Stimulated activated CD4-positive, alpha-beta T cell treated with anti-CD3 and anti-CD28 coated beads, Interleukin-1b, Interleukin-23, amount 100 ng/mL, for 24 hours (primary cell): ENCODE data around the gene CAPZA3.
"Not testable (repeated sequence)": the region's sequence is repeated elsewhere in the genome, so short reads cannot be mapped to it uniquely, and the experiment has no call there.

Experiments used
- DNase-seq, 4 experiments: peaks; one replicate each; pipeline ENCODE4 v3.0.0-alpha.2; 2020; ENCODE audit warnings: low read depth in 4 of 4, low spot score in 1 of 4

CAPZA3 gene

GRCh38 chr12:18753481-18754123 lies 15.7 kb downstream of the CAPZA3 start:
- DNase-seq, result no peak

GRCh38 chr12:18754124-18754707 lies 16.3 kb downstream of the CAPZA3 start:
- no peak for DNase-seq

DNA sequence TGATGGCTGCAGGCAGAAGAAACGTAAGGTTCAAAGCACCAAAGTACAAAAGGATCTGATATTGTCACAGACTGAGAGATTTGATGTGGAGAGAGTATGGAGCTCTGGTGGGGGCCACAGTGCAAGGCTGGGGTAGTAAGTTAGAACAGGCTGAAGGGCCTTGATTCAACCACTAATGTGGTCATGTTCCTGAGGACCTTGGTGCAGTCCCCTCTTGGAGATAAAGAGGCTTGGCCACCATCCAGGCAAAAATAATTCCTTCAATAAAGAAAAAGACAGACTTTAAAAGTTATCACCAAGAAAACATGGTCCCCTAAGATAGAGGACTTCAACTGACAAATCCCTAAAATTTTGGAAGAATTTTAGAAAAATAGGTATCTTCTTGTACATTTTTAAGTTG lies 17.4 kb downstream of the CAPZA3 start:
- no peak for DNase-seq

DNA sequence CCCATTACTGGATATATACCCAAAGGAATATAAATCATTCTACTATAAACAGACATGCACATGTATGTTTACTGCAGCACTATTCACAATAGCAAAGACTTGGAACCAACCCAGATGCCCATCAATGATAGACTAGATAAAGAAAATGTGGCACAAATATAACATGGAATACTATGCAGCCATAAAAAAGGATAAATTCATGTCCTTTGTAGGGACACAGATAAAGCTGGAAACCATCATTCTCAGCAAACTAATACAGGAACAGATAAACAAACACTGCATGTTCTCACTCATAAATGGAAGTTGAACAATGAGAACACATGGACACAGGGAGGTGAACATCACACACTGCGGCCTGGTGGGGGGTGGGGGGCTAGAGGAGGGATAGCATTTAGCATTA lies 28.6 kb downstream of the CAPZA3 start:
- not testable (repeated sequence) for DNase-seq

- DNase-seq, result no peak
These were observed 44.9 kb downstream of the CAPZA3 start for GRCh38 chr12:18782827-18783226.

DNA sequence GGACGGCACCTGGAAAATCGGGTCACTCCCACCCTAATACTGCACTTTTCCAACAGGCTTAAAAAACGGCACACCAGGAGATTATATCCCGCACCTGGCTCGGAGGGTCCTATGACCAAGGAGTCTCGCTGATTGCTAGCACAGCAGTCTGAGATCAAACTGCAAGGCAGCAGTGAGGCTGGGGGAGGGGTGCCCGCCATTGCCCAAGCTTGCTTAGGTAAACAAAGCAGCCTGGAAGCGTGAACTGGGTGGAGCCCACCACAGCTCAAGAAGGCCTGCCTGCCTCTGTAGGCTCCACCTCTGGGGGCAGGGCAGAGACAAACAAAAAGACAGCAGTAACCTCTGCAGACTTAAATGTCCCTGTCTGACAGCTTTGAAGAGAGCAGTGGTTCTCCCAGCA lies 47.5 kb downstream of the CAPZA3 start:
- DNase-seq, result not testable (repeated sequence)
